Hepatocyte (in vitro differentiated cells): ENCODE results near the gene SLMAP. TPM values are rescaled to one million over a fixed set of nuclear protein-coding genes. Genes with fewer than 3 reads are reported as not detected.

Experiments used
- DNase-seq: peaks from one replicate; pipeline ENCODE4 v3.0.0-alpha.2; 2016; ENCODE audit warnings: low spot score
- H2AFZ ChIP-seq: fragments of 200-600 bp; sonication (generic); 2 replicates; pipeline ENCODE4 v1.6.0; 2016; ENCODE audit warnings: antibody characterized with exemption, mild to moderate bottlenecking
- H3K27ac ChIP-seq: fragments of 200-600 bp; sonication (generic); 2 replicates; pipeline ENCODE4 v1.5.1; 2016; ENCODE audit warnings: mild to moderate bottlenecking
- H3K27me3 ChIP-seq: fragments of 200-600 bp; sonication (generic); 2 replicates; pipeline ENCODE4 v1.6.1; 2016
- H3K36me3 ChIP-seq: fragments of 200-600 bp; sonication (generic); replicated peaks from 2 replicates; pipeline ENCODE4 v1.5.1; 2016; ENCODE audit warnings: low read depth; ENCODE audit not compliant: insufficient read depth
- H3K4me1 ChIP-seq: fragments of 200-600 bp; sonication (generic); 2 replicates; pipeline ENCODE4 v1.5.1; 2016; ENCODE audit warnings: mild to moderate bottlenecking, moderate library complexity; ENCODE audit not compliant: insufficient read depth
- H3K4me2 ChIP-seq: fragments of 200-600 bp; sonication (generic); 2 replicates; pipeline ENCODE4 v1.6.0; 2016
- H3K4me3 ChIP-seq: fragments of 200-600 bp; sonication (generic); 2 replicates; pipeline ENCODE4 v1.5.1; 2016; ENCODE audit warnings: mild to moderate bottlenecking
- H3K79me2 ChIP-seq: fragments of 200-600 bp; sonication (generic); 2 replicates; pipeline ENCODE4 v1.6.0; 2017; ENCODE audit warnings: mild to moderate bottlenecking
- H3K9me2 ChIP-seq: fragments of 200-600 bp; sonication (generic); replicated peaks from 2 replicates; pipeline ENCODE4 v1.6.0; 2017; ENCODE audit warnings: mild to moderate bottlenecking; ENCODE audit not compliant: insufficient read depth
- H3K9me3 ChIP-seq: fragments of 200-600 bp; sonication (generic); 2 replicates; pipeline ENCODE4 v1.5.1; 2016; ENCODE audit warnings: low read depth, mild to moderate bottlenecking
- H4K20me1 ChIP-seq: fragments of 200-600 bp; sonication (generic); 2 replicates; pipeline ENCODE4 v1.6.0; 2016; ENCODE audit warnings: mild to moderate bottlenecking; ENCODE audit not compliant: insufficient read depth, poor library complexity, severe bottlenecking
- CTCF ChIP-seq: fragments of 200-600 bp; sonication (generic); IDR thresholded peaks from 2 replicates; pipeline ENCODE4 v1.5.1; 2016; ENCODE audit warnings: antibody characterized with exemption, mild to moderate bottlenecking; ENCODE audit not compliant: poor library complexity
- EZH2 ChIP-seq: fragments of 200-600 bp; sonication (generic); IDR thresholded peaks from 2 replicates; pipeline ENCODE4 v1.6.1; 2016; ENCODE audit warnings: antibody characterized with exemption, mild to moderate bottlenecking, borderline replicate concordance
- EZH2phosphoT487 ChIP-seq: fragments of 200-600 bp; sonication (generic); IDR thresholded peaks from one replicate; pipeline ENCODE4 v1.6.1; 2018; ENCODE audit warnings: antibody characterized with exemption, mild to moderate bottlenecking, low read depth, moderate library complexity; ENCODE audit not compliant: unreplicated experiment, severe bottlenecking
- WGBS: methylation state at CpG from one replicate; pipeline ENCODE4 v1.1.6; 2016; ENCODE audit warnings: low lambda C conversion rate; ENCODE audit errors: missing lambda C conversion rate; 5-methylcytosine and 5-hydroxymethylcytosine counted together
- polyA plus RNA-seq: library from polyadenylated mRNA; unstranded; fragments of >200 nt; fragmentation: Nextera tagmentation; extraction: Ambion mirVana; gene quantifications from 2 replicates; pipeline ENCODE4 v1.2.1, GENCODE V29; 2016
- total RNA-seq: library from RNA; depleted of rRNA; stranded (reverse); fragments of >200 nt; gene quantifications from 2 replicates; pipeline ENCODE4 v1.2.3, GENCODE V29; 2014

SLMAP gene
- total and polyA plus RNA-seq, 2 experiments from 2014 or later: 22.8 to 46.0 TPM

GRCh38 chr3:57855943-57856342 lies 99.8 kb downstream of the SLMAP start:
- DNase-seq: no peak
- H2AFZ ChIP-seq: no peak overlapping the region
- H3K9me2 ChIP-seq: no peaks in the 10 kb centered on the region
- H3K4me3 ChIP-seq: no peak overlapping the region
- WGBS: 85% methylated on average over 4 of the region's 4 CpGs
- no peak overlapping the region for H3K27ac ChIP-seq
- H3K27me3 ChIP-seq: no peaks in the 10 kb centered on the region
- H3K36me3 ChIP-seq: no peaks in the 10 kb centered on the region
- peaks cover 2% of the 10 kb centered on the region for H3K79me2 ChIP-seq
- no peak overlapping the region for H3K4me2 ChIP-seq
- no peaks in the 10 kb centered on the region for H3K4me1 ChIP-seq
- TF ChIP-seq EZH2 (no peak), CTCF (no peak), EZH2phosphoT487 (no peak)
- H3K9me3 ChIP-seq: no peaks in the 10 kb centered on the region
- H4K20me1 ChIP-seq: no peaks in the 10 kb centered on the region

DNA sequence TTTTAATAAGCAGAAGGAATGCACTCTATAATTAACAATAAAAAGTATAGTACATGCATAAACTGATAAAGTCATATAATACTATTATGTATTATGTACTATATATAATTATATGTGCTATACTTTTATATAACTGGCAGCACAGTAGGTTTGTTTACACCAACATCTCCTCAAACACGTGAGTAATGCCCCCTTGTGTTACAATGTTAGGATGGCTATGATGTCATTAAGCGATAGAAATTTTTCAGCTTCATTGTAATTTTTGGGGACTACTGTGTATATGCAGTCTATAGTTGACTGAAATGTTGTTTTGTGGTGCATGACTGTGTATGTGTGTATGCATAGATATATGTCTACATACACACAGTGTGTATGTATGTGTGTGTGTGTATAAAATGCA lies 100.6 kb downstream of the SLMAP start:
- H4K20me1 ChIP-seq: no peaks in the 10 kb centered on the region
- no peaks in the 10 kb centered on the region for H3K4me1 ChIP-seq
- WGBS: 65% methylated on average over 2 of the region's 2 CpGs
- no peak overlapping the region for H3K27ac ChIP-seq
- no peaks in the 10 kb centered on the region for H3K27me3 ChIP-seq
- no peak for TF ChIP-seq CTCF
- TF ChIP-seq EZH2phosphoT487: no peak
- TF ChIP-seq EZH2: no peak
- H3K9me3 ChIP-seq: no peaks in the 10 kb centered on the region
- no peak overlapping the region for H2AFZ ChIP-seq
- H3K4me2 ChIP-seq: no peak overlapping the region
- peak; percentile 3 for DNase-seq
- no peaks in the 10 kb centered on the region for H3K9me2 ChIP-seq
- no peak overlapping the region for H3K4me3 ChIP-seq
- no peaks in the 10 kb centered on the region for H3K36me3 ChIP-seq
- H3K79me2 ChIP-seq: peaks cover 2% of the 10 kb centered on the region

GRCh38 chr3:57862894-57863293 lies 106.8 kb downstream of the SLMAP start:
- Histone ChIP-seq H4K20me1 (no peaks in the 10 kb centered on the region), H3K9me3 (no peaks in the 10 kb centered on the region), H3K9me2 (no peaks in the 10 kb centered on the region), H2AFZ (no peak overlapping the region), H3K4me1 (no peaks in the 10 kb centered on the region), H3K4me2 (no peak overlapping the region), H3K27ac (no peak overlapping the region), H3K79me2 (no peaks in the 10 kb centered on the region), H3K27me3 (no peaks in the 10 kb centered on the region), H3K36me3 (no peaks in the 10 kb centered on the region), H3K4me3 (no peak overlapping the region)
- TF ChIP-seq EZH2phosphoT487: no peak
- no peak for TF ChIP-seq EZH2
- no peak for TF ChIP-seq CTCF
- DNase-seq: no peak

DNA sequence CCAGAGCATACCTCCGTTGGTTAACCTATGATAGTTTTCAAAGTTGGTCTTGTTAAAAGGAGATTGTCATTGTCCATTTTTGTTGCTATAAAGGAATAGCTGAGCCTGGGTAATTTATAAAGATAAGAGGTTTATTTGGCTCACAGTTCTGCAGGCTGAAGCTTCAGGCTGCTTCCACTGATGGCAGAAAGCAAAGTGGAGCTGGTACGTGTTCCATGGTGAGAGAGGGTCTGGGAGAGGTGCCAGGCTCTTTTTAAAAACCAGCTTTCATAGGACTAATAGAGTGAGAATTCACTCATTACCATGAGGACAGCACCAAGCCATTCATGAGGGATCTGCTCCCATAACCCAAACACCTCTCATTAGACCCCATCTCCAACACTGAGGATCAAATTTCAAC lies 107.3 kb downstream of the SLMAP start:
- H4K20me1 ChIP-seq: no peaks in the 10 kb centered on the region
- WGBS: 95% methylated on average over 2 of the region's 2 CpGs
- no peak overlapping the region for H3K27ac ChIP-seq
- TF ChIP-seq CTCF (no peak), EZH2 (no peak), EZH2phosphoT487 (no peak)
- no peak overlapping the region for H3K4me2 ChIP-seq
- H3K4me3 ChIP-seq: no peak overlapping the region
- no peaks in the 10 kb centered on the region for H3K9me2 ChIP-seq
- no peaks in the 10 kb centered on the region for H3K4me1 ChIP-seq
- no peak for DNase-seq
- no peaks in the 10 kb centered on the region for H3K27me3 ChIP-seq
- no peak overlapping the region for H2AFZ ChIP-seq
- no peaks in the 10 kb centered on the region for H3K9me3 ChIP-seq
- no peaks in the 10 kb centered on the region for H3K36me3 ChIP-seq
- H3K79me2 ChIP-seq: no peaks in the 10 kb centered on the region
